GM12872 (cell line): Measurements from ENCODE around the gene CHCHD1.

Source experiments
- TF ChIP-seq, protein P1 (sequence below): IDR thresholded peaks from 3 replicates; pipeline ENCODE4 v1.5.1; 2011; ENCODE audit warnings: low read depth, mild to moderate bottlenecking, low read length, moderate library complexity; ENCODE audit not compliant: insufficient read depth

The CHCHD1 gene

DNA sequence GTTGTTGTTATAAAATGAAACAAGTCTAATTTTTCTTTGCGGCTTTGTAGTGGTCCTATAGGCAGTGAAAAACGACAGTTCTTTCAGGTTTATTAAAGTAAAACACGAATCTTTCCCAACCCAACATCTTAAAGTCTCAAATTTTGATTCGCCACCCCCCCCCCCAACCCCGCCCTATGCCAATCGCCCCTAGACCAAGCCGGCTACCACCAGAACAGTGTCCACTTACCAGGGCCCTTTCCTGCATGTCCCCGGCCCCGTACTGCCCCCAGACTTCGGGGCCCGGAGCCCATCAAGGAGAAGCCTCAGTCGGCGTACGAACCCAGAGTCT lies 335 bp upstream of the CHCHD1 start:
- TF ChIP-seq, protein P1, sequence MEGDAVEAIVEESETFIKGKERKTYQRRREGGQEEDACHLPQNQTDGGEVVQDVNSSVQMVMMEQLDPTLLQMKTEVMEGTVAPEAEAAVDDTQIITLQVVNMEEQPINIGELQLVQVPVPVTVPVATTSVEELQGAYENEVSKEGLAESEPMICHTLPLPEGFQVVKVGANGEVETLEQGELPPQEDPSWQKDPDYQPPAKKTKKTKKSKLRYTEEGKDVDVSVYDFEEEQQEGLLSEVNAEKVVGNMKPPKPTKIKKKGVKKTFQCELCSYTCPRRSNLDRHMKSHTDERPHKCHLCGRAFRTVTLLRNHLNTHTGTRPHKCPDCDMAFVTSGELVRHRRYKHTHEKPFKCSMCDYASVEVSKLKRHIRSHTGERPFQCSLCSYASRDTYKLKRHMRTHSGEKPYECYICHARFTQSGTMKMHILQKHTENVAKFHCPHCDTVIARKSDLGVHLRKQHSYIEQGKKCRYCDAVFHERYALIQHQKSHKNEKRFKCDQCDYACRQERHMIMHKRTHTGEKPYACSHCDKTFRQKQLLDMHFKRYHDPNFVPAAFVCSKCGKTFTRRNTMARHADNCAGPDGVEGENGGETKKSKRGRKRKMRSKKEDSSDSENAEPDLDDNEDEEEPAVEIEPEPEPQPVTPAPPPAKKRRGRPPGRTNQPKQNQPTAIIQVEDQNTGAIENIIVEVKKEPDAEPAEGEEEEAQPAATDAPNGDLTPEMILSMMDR, result no peak

DNA sequence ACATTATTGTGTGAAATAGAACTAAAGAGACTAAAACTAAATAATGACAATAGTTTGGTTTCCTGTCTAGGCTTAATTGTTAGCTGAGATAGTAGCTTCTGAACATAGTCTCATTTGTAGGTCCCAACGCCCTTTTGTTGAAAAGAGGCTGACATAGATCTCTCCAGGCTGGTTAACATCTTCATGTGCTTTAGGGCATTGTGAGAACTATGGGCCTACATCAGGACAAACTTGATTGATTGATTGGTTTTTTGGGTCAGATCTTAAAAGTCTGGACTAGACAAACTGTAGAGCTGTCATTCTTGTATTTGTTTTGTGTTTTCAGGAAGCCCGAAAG lies 869 bp downstream of the CHCHD1 start:
- TF ChIP-seq, protein P1, result no peak

DNA sequence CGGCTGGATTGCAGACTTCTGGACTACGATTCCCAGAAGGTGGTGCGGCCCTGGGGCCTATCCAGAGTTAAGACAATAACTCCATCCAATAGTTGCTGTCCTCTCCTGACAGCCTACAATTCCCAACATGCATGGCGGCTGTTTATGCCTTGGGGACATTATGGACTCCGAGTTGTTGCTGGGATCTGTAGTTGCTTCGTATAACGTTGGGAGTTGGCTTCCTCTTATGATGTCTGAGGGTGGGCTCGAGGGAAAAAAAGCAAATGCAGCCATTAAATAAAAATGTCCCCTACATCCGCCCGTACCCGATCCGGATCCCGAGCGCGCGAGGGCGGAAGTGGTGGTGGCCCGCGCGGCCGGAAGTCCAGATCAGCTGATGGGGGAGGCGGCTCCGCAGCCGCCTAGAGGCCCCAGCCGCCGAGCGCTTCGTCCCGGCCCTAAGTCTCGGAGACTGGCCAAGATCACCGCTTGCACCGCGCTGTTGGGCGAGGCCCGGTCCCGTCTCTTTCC lies 3.4 kb downstream of the CHCHD1 start, which contains the start of gene ZSWIM8:
Gene ZSWIM8 (plus strand): TSS at position 396 of the 510 bp plus-strand sequence. CDS start 273 bp downstream, outside the sequence.
- TF ChIP-seq, protein P1, result no peak

DNA sequence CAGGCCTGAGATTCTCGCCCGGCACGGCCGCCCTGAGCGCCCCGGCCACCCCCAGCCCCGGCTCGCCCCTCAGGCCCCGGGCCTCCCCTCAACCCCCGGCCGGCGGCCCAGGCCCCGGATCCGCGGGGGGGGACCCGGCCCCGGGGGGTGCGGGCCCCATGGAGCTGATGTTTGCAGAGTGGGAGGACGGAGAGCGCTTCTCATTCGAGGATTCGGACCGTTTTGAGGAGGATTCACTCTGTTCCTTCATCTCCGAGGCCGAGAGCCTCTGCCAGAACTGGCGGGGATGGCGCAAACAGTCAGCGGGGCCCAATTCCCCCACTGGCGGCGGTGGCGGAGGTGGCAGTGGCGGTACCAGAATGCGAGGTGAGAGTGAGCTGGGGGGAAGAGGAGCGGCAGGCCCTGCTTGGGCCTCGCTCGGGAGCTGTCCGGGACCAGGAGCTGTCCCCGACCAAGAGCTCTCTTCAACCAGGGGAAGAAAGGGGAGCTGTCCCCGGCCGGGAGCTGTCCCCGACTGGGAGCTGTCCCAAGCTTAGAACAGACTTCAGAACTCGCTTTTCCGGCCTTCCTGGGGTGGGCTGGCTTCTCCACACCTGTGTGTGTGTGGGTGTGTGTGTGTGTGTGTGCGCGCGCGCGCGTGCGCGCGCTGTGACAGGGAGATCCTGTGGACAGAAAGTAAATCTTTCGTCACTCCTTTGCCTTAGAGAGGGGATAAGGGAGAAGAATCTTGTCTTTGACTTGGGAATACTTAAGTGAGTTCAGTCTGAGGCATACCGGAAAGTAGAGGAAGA lies 4.1 kb downstream of the CHCHD1 start:
- TF ChIP-seq, protein P1, result no peak

DNA sequence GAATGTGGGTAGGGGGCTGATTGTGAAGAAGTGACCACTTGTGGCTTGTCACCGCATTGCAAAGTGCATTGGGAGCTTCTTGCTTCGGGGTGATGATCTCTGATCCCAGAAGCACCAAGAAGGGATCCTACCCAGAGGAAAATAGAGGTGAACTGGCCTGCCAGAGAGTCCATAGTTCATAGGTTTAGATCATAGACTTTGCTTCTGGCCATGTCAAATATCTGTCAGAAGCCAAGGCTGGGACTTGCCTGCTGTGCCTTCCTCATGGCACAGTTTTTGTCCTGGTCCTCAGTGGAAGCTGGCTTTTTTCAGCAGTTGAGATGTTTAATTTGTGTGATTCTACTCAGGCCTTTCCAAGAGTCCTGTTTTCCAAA lies 4.7 kb downstream of the CHCHD1 start:
- TF ChIP-seq, protein P1, result peak; percentile 28; the same call in 1 of the 3 replicates

DNA sequence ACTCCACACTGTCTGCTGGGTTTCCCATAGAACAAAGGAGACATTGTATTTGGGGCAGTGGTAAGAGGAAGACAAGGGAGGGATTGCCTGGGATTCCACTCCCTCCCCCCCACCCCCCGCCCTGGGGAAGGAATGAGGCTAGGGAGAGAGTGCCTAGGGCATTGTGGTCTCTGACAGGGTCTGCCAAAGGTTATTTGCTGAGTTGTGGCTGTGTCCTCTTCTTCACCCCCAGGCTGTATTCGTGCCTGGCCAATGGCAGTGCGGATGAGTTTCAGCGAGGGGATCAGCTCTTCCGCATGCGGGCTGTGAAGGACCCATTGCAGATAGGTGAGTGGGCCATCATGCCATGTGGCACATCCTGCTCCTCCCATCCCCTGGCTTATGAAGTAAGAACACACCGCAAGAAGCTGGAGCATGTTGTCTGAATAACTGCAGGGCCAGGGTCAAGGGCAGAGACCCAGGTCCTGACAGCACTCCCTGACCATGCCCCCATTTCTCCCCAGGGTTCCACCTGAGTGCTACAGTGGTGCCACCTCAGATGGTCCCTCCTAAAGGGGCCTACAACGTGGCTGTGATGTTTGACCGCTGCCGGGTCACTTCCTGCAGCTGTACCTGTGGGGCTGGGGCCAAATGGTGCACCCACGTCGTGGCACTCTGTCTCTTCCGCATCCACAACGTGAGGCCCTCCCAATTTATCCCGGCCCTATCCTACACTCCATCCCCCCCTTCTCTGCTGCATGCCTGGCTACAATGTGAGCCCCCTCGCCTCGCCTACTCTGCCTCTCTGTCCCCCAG lies 7.2 kb downstream of the CHCHD1 start:
- TF ChIP-seq, protein P1, result no peak

DNA sequence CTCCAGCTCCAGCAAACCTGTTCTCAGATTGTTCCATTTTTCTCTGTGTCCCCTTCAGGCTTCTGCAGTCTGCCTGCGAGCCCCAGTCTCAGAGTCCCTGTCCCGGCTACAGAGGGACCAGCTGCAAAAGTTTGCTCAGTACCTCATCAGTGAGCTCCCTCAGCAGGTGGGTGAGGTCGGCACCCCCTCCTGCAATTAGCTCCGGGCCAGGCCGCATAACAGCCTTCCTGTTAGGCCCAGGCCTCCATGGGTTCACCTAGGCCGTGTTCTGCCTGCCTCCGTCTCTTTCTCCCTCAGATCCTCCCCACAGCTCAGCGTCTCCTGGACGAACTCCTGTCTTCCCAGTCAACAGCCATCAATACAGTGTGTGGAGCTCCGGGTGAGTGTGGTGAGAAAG lies 7.8 kb downstream of the CHCHD1 start:
- TF ChIP-seq, protein P1, result no peak
